Body of pancreas (tissue), 4 donors: ENCODE measurements around the gene UCHL3.
"Not testable (repeated sequence)": the region's sequence is repeated elsewhere in the genome, so short reads cannot be mapped to it uniquely, and the experiment has no call there.

Source experiments
- POLR2A ChIP-seq, 3 donors: fragments of 450-650 bp; IDR thresholded peaks; one replicate each; pipeline ENCODE4 v1.6.1; 2016; ENCODE audit warnings: antibody characterized with exemption in 3 of 3, mild to moderate bottlenecking in 2 of 3
- TF ChIP-seq, protein P1 (sequence below), 7 experiments: fragments of 450-650 bp in 4 of 7; fragments of 200-600 bp in 3 of 7; sonication (generic) in 3 of 7; IDR thresholded peaks; one replicate each; pipeline ENCODE4 v1.5.1; 2016 to 2019; ENCODE audit warnings: antibody characterized with exemption in 7 of 7

DNA sequence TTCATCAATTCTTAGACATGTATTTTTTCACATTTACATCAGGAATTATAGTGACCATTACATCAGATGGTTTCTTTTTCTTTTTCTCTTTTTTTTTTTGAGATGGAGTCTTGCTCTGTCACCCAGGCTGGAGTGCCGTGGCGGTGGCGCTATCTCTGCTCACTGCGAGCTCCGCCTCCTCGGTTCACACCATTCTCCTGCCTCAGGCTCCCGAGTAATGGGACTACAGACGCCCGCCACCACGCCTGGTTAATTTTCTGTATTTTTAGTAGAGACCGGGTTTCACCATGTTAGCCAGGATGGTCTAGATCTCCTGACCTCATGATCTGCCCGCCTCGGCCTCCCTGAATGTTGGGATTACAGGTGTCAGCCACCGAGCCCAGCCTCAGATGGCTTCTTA lies 4.2 kb upstream of the UCHL3 start:
- TF ChIP-seq POLR2A (IDR thresholded peaks at IDR 0.05): not testable (repeated sequence)
- TF ChIP-seq, protein P1, sequence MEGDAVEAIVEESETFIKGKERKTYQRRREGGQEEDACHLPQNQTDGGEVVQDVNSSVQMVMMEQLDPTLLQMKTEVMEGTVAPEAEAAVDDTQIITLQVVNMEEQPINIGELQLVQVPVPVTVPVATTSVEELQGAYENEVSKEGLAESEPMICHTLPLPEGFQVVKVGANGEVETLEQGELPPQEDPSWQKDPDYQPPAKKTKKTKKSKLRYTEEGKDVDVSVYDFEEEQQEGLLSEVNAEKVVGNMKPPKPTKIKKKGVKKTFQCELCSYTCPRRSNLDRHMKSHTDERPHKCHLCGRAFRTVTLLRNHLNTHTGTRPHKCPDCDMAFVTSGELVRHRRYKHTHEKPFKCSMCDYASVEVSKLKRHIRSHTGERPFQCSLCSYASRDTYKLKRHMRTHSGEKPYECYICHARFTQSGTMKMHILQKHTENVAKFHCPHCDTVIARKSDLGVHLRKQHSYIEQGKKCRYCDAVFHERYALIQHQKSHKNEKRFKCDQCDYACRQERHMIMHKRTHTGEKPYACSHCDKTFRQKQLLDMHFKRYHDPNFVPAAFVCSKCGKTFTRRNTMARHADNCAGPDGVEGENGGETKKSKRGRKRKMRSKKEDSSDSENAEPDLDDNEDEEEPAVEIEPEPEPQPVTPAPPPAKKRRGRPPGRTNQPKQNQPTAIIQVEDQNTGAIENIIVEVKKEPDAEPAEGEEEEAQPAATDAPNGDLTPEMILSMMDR (IDR thresholded peaks at IDR 0.05): not testable (repeated sequence)
